ENCODE data around the gene RASAL2.

DNA sequence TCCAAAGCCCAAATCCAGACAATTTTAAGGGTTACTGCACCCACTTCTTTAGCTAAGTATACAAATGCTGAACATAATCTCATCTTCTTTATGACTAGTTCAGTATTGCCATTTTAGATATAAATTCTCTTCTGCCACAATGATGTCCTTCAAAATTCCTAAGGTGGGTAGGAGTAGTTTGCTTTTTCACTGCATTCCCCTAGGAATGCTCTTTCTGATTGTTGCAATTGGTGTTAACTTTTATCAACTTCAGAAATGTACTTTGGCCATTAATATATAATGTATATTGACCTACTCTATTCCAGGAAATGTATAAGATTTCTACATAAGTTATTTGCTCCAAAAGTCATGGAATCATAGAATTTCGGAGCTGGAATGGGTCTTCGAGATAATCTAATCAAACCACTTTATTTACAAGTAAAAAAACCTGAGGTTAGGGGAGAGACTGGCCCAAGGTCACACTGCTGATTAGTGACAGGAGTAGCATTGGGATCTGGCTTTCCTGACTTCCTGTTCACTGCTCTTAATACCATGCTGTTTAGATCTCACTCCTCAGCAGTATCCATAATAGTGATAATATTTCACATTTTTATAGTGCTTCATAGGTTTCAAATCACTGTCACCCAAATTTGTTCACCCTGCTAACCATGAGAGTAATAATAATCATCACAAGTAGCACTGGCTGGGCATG lies 46.4 kb upstream of the RASAL2 start:
- TF ChIP-seq POLR2AphosphoS5 (IDR thresholded peaks at IDR 0.05; ENCODE audit: low read depth, low read length) (no peak), POLR2A (IDR thresholded peaks at IDR 0.05; ENCODE audit: low read depth, low read length) (no peak), SPI1 (IDR thresholded peaks at IDR 0.05; ENCODE audit: low read depth, low read length) (no peak), TAF1 (IDR thresholded peaks at IDR 0.05; ENCODE audit: low read depth, low read length) (no peak), POU2F2 (IDR thresholded peaks at IDR 0.05; ENCODE audit: low read depth, low read length) (no peak)

All from GM12891 (cell line).